ENCODE results near the gene MMP2. TPM values are rescaled to one million over a fixed set of nuclear protein-coding genes. Genes with fewer than 3 reads are reported as not detected.

MMP2 gene
- total and polyA plus RNA-seq, 2 of the 13 experiments (the other 11 are each of a cell fraction or from before 2014, with no cell fraction given): 0.31 to 1.3 TPM

GRCh38 chr16:55508941-55509931 is 30.2 kb downstream of the MMP2 start, which contains the start of gene LPCAT2 (continued):
- no peak for TF ChIP-seq PHF5A (CRISPR knock-in tag; IDR thresholded peaks at IDR 0.05; ENCODE audit: low read depth, unreplicated experiment)
- TF ChIP-seq, protein P1, sequence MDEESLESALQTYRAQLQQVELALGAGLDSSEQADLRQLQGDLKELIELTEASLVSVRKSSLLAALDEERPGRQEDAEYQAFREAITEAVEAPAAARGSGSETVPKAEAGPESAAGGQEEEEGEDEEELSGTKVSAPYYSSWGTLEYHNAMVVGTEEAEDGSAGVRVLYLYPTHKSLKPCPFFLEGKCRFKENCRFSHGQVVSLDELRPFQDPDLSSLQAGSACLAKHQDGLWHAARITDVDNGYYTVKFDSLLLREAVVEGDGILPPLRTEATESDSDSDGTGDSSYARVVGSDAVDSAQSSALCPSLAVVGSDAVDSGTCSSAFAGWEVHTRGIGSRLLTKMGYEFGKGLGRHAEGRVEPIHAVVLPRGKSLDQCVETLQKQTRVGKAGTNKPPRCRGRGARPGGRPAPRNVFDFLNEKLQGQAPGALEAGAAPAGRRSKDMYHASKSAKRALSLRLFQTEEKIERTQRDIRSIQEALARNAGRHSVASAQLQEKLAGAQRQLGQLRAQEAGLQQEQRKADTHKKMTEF (CRISPR knock-in tag; IDR thresholded peaks at IDR 0.05): no peak; the same call in 1 of the 2 replicates
- TF ChIP-seq SALL1 (CRISPR knock-in tag; IDR thresholded peaks at IDR 0.05): peak; percentile 18; the same call in 1 of the 2 replicates
- TF ChIP-seq POGK (CRISPR knock-in tag; conservative IDR thresholded peaks at IDR 0.05): no peak
- TF ChIP-seq, protein P2, sequence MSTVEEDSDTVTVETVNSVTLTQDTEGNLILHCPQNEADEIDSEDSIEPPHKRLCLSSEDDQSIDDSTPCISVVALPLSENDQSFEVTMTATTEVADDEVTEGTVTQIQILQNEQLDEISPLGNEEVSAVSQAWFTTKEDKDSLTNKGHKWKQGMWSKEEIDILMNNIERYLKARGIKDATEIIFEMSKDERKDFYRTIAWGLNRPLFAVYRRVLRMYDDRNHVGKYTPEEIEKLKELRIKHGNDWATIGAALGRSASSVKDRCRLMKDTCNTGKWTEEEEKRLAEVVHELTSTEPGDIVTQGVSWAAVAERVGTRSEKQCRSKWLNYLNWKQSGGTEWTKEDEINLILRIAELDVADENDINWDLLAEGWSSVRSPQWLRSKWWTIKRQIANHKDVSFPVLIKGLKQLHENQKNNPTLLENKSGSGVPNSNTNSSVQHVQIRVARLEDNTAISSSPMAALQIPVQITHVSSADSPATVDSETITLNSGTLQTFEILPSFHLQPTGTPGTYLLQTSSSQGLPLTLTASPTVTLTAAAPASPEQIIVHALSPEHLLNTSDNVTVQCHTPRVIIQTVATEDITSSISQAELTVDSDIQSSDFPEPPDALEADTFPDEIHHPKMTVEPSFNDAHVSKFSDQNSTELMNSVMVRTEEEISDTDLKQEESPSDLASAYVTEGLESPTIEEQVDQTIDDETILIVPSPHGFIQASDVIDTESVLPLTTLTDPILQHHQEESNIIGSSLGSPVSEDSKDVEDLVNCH (CRISPR knock-in tag; IDR thresholded peaks at IDR 0.05): no peak
- TF ChIP-seq CTCF (CRISPR knock-in tag; IDR thresholded peaks at IDR 0.05): peak; percentile 11; the same call in 1 of the 2 replicates
- TF ChIP-seq ZNF747 (CRISPR knock-in tag; IDR thresholded peaks at IDR 0.05; ENCODE audit: borderline replicate concordance): no peak
- TF ChIP-seq SETDB1 (CRISPR knock-in tag; IDR thresholded peaks at IDR 0.05; ENCODE audit: borderline replicate concordance): no peak
- peak; percentile 69; the same call in 1 of the 2 replicates for TF ChIP-seq ZNF605 (CRISPR knock-in tag; IDR thresholded peaks at IDR 0.05)
- TF ChIP-seq SMARCE1 (IDR thresholded peaks at IDR 0.05; ENCODE audit: borderline replicate concordance): no peak
- no peak for TF ChIP-seq ZNF7 (CRISPR knock-in tag; IDR thresholded peaks at IDR 0.05)
- TF ChIP-seq KMT2A (CRISPR knock-in tag; IDR thresholded peaks at IDR 0.05): no peak
- TF ChIP-seq PITX1 (CRISPR knock-in tag; IDR thresholded peaks at IDR 0.05): no peak
- no peak for TF ChIP-seq ZSCAN25 (CRISPR knock-in tag; IDR thresholded peaks at IDR 0.05)
- TF ChIP-seq ZNF24 (IDR thresholded peaks at IDR 0.05): no peak
- TF ChIP-seq TBX3 (IDR thresholded peaks at IDR 0.05; ENCODE audit: borderline replicate concordance): no peak

All from HepG2 (cell line).